ENCODE results near the gene CFLAR. TPM values are rescaled to one million over a fixed set of nuclear protein-coding genes. Genes with fewer than 3 reads are reported as not detected.
"Not testable (repeated sequence)": the region's sequence is repeated elsewhere in the genome, so short reads cannot be mapped to it uniquely, and the experiment has no call there.

The CFLAR gene
- total RNA-seq, 1 donor from 2014 or later, result 46.1 TPM

- Mint-ChIP-seq H3K27me3 (no peaks in the 10 kb centered on the region), H3K4me1 (ENCODE audit: low read depth) (peaks cover 9% of the 10 kb centered on the region), H3K4me3 (ENCODE audit: low read depth) (no peak overlapping the region), H3K36me3 (ENCODE audit: insufficient read depth) (peaks cover 1% of the 10 kb centered on the region), H3K9me3 (ENCODE audit: low read depth) (no peaks in the 10 kb centered on the region), H3K27ac (no peak overlapping the region)
- no peak for TF ChIP-seq CTCF (IDR thresholded peaks at IDR 0.05; ENCODE audit: unreplicated experiment)
- DNase-seq (ENCODE audit: low spot score, unreplicated experiment), result no peak
These were observed 4.9 kb upstream of the CFLAR start for GRCh38 chr2:201111096-201111495.

- H3K36me3 Mint-ChIP-seq (ENCODE audit: insufficient read depth), result no peaks in the 10 kb centered on the region
- TF ChIP-seq CTCF (IDR thresholded peaks at IDR 0.05; ENCODE audit: unreplicated experiment), result no peak
- DNase-seq (ENCODE audit: low spot score, unreplicated experiment), result no peak
- no peaks in the 10 kb centered on the region for H3K9me3 Mint-ChIP-seq (ENCODE audit: low read depth)
- peak overlapping the region; percentile 50 for H3K27ac Mint-ChIP-seq
- no peaks in the 10 kb centered on the region for H3K27me3 Mint-ChIP-seq
- H3K4me1 Mint-ChIP-seq (ENCODE audit: low read depth), result peaks cover 22% of the 10 kb centered on the region
- peak overlapping the region; percentile 35 for H3K4me3 Mint-ChIP-seq (ENCODE audit: low read depth)
These were observed 1.6 kb upstream of the CFLAR start for GRCh38 chr2:201114350-201114749.

- peak overlapping the region; percentile 50 for H3K27ac Mint-ChIP-seq
- DNase-seq (ENCODE audit: low spot score, unreplicated experiment), result no peak
- H3K4me1 Mint-ChIP-seq (ENCODE audit: low read depth), result peaks cover 25% of the 10 kb centered on the region
- no peaks in the 10 kb centered on the region for H3K36me3 Mint-ChIP-seq (ENCODE audit: insufficient read depth)
- H3K27me3 Mint-ChIP-seq, result no peaks in the 10 kb centered on the region
- H3K9me3 Mint-ChIP-seq (ENCODE audit: low read depth), result no peaks in the 10 kb centered on the region
- peak overlapping the region; percentile 89 for H3K4me3 Mint-ChIP-seq (ENCODE audit: low read depth)
- TF ChIP-seq CTCF (IDR thresholded peaks at IDR 0.05; ENCODE audit: unreplicated experiment), result no peak
These were observed 1.1 kb upstream of the CFLAR start for GRCh38 chr2:201114846-201115245.

- no peak for DNase-seq (ENCODE audit: low spot score, unreplicated experiment)
- TF ChIP-seq CTCF (IDR thresholded peaks at IDR 0.05; ENCODE audit: unreplicated experiment), result peak; percentile 19
- H3K36me3 Mint-ChIP-seq (ENCODE audit: insufficient read depth), result no peaks in the 10 kb centered on the region
- H3K27ac Mint-ChIP-seq, result peak overlapping the region; percentile 99
- no peaks in the 10 kb centered on the region for H3K27me3 Mint-ChIP-seq
- H3K4me1 Mint-ChIP-seq (ENCODE audit: low read depth), result peaks cover 30% of the 10 kb centered on the region
- no peaks in the 10 kb centered on the region for H3K9me3 Mint-ChIP-seq (ENCODE audit: low read depth)
- H3K4me3 Mint-ChIP-seq (ENCODE audit: low read depth), result peak overlapping the region; percentile 89
These were observed 1.2 kb downstream of the CFLAR start for GRCh38 chr2:201116959-201117734.

- peaks cover 32% of the 10 kb centered on the region for H3K4me1 Mint-ChIP-seq (ENCODE audit: low read depth)
- H3K9me3 Mint-ChIP-seq (ENCODE audit: low read depth); H3K36me3 Mint-ChIP-seq (ENCODE audit: insufficient read depth); DNase-seq (ENCODE audit: low spot score, unreplicated experiment); H3K27me3 Mint-ChIP-seq: not testable (repeated sequence)
- peak overlapping the region; percentile 99 for H3K27ac Mint-ChIP-seq
- H3K4me3 Mint-ChIP-seq (ENCODE audit: low read depth), result peak overlapping the region; percentile 89
These were observed 1.8 kb downstream of the CFLAR start for GRCh38 chr2:201117735-201118094.
